GM19025 (cell line): ENCODE data around the gene HACD2.

Source experiments
- ATAC-seq: cut with Tn5 transposase; IDR thresholded peaks from one replicate; pipeline ENCODE4 v1.9.1; 2021; ENCODE audit warnings: mild to moderate bottlenecking, low read depth, moderate library complexity; ENCODE audit not compliant: unreplicated experiment

Gene HACD2

DNA sequence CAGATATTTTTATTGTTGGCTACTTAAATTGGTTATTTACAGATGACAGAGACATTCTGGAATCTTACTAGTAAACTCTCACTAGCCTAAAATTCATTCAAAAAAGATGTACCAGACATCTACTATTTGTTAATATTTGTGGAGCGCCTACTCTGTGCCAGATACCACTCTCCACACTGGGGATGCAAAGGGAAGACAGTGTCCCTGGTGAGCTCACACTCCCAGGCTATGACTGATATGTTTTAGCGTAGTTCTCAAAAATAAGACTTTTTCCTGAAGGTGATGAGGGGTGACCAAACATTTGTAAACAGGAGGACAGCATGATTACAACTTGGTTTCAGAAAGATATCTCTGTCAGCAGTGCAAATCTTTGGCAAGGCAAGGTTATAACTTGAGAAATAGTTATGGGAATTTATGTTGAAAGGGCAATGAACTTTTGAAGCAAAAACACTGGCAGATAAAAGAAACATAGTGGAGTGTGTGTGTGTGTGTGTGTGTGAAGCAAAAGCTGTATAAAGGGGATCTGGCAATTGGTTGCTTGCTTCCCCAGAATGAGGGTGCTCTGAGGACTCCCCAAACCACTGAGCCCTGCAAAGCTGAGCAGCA, 51.2 kb downstream of the HACD2 start:
- ATAC-seq = no peak

DNA sequence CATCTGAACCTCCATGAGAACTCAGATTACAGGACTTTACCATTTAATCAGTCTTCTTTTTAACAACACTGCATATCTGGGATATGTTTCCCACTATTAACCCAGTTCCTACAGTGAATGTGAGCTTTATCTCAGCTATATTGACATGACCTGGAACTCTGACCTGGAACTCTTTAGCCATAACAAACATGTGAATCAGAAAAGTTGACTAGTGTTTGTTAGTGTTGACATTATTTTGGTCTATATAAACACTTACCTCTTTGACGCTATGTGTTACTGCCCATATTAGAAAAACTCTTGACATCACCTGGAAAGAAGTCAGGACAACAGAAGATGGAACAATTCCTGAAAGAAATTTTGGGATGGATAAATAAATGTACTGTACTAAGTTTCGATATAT, 56.7 kb downstream of the HACD2 start:
- no peak for ATAC-seq

- no peak for ATAC-seq
Observed at GRCh38 chr3:123527046-123527445, 57.8 kb downstream of the HACD2 start.

- no peak for ATAC-seq
Observed at GRCh38 chr3:123526474-123526873, 58.4 kb downstream of the HACD2 start.

GRCh38 chr3:123525433-123525832, 59.4 kb downstream of the HACD2 start:
- no peak for ATAC-seq

DNA sequence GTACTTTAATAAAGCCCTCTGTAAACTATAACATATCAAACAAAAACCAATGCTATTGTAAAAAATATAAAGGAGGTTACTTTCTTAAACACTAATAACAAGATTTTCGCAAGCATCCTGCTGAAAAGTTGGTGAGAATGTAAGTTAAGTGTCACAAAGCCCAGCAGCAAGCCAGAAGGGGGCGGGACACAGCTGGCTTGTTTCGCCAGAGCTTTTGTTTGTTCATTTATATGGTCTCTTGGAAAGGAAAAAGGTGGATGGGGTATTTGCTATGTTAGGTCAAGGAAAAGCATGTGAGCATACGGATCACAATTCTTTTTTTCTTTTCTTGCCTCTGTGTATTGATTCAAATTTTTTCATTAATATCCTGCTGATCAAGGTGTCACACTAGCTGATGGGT, 59.9 kb downstream of the HACD2 start:
- no peak for ATAC-seq

DNA sequence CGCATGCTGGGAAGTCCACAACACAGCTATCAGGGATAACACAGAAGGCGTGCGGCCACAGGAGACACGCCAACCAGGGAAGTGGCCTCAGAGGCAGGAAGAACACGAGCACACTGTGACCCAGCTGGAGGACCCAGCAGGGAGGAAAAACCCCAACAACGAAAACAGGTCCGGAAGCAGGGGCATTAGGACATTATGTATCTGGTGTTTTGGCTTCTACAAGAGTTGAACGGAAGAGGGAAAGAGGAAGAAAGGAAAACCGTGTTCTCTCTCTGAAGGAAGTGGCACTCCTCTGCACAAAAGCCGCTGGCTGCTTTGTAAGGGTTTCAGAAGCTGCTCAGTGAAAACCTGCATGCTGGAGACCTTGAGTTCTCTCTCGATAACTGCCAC, 61.8 kb downstream of the HACD2 start:
- ATAC-seq = no peak

GRCh38 chr3:123522320-123523022, 62.4 kb downstream of the HACD2 start:
- ATAC-seq = no peak

DNA sequence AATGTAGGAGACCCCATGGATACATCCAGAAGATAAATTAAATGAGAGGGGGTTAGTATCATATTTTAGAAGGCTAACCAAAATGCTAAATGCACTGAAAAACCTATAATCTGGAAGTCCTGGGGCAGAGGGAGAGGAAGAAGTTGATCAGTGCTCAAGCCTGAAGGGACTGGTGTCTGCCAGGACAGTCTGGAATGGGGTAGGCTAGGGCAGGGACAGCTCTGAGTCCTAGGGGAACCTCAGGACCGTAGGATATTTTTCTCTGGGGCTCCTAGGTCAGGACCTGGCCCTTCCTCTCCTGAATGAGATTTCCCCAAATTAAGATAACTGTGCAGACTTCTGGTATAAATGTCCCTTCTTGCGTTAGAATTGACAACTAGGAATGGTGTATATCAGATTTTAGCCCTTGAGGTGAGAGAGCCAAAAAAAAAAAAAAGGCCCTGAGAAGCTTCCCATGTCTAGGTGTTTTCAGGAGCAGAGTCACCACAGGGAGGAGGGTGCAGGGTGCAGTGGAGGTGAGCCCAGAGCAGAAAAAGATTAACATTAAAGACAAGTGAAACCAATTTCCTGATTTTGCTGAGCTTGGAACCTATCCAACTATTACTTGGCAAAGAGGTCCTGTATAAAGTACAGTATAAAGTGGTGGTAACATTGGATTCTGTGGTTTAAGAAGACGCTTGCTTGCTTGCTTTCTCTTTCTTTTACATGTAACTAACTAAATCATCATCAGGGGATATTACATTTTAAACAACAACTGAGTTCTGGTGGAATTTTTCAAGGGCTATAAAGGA, 63.5 kb downstream of the HACD2 start:
- ATAC-seq = no peak

DNA sequence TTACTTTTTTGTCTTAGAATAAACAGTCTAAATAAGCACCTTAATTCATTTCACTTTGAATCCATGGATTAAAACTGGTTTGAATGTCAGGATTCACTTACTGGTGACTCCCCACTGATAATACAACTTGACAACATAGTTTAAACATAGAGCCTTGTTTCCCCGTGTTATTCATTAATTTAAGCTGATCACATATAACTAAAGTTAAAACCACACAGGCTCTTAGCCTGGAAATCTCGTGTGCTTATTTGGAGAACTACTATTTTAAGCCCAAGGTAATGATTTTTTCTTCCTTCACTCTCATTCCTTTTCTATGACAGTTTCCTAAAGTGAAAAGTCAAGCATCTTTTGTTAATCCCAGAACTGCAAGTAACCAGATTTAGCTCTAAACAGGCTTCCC, 64.2 kb downstream of the HACD2 start:
- ATAC-seq = no peak

DNA sequence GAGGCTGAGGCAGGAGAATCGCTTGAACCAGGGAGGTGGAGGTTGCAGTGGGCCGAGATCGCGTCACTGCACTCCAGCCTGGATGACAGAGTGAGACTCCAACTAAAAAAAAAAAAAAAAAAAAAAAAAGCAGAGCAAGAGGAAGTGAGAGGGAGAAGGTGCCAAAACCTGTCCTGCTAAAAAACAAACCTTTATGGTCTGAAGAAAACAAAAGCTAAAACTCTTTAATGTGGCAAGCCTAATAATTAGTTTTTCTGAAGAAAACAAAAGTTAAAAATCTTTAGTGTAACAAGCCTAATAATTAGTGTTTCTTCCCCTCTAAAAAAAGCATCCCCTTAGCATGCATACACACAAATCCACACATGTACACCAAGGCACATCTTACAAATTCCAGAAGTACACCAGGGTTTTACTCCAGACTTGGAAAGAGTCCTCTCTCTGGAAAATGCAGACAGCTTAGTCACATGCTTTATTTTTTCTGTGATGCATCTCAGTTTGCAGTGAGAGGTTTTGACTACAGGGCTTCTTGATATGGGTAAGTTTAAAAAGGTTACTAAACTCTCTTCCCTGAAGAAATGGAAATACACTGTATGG, 65.9 kb downstream of the HACD2 start:
- ATAC-seq = no peak

- ATAC-seq = no peak
Observed at GRCh38 chr3:123511726-123512125, 73.1 kb downstream of the HACD2 start.

- ATAC-seq = no peak
Observed at GRCh38 chr3:123511084-123511483, 73.8 kb downstream of the HACD2 start.

DNA sequence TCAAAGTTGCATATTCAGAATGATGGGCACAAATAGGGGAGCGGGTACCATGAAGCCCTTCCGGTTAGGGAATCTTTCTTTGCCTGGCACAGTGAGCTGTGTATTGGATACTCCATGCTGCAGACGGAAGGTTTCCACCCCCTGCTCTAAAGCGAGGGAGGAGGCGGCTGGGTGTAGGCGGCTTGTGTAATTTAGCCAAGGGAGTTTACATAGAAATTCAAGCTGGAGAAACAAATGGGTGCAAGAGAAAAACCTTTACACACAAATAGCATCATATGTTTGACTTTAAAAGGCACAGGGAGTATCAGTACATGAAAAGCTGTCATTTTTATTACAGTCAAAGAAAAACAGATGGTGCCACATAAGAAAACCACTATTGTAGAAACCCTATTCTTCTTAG, 76.7 kb downstream of the HACD2 start:
- ATAC-seq = no peak

DNA sequence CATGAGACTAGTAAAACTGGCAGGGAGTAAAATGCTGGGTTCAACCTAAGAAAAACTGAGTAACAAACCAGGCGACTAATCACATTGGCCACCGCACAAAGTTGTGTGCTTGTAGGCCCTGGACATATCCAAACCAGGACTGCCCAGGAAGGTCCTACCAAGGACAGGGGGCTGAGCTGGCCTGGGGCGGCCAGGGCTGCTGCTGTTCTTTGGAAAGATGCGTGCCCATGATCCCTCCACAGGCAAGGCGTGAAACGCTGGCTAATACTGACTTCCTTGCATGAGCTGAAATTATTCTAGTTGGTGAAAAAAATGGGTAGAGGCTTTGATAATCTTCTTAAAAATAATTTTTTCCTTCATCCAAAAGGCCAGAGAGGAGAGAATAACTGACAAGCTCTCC, 79.0 kb downstream of the HACD2 start:
- no peak for ATAC-seq

GRCh38 chr3:123503203-123503602, 81.7 kb downstream of the HACD2 start:
- ATAC-seq = no peak

DNA sequence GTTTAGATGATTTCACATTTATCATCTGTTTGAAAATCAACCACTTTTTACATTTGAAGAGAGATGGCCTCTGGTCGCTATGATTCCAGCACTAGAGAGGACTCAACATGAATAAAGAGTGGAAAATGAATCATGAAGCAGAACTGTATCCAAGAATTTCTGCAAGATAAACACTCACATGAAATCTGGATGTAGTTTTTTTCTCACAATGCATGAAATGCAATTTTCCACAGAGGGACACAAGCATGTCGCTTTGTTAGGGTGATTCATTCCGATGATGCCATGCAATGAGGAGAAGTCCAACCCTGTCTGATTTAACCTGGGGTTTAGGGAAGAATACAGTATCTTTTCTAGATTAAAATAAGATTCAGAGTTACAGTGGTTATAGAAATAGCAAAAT, 85.5 kb downstream of the HACD2 start:
- no peak for ATAC-seq

DNA sequence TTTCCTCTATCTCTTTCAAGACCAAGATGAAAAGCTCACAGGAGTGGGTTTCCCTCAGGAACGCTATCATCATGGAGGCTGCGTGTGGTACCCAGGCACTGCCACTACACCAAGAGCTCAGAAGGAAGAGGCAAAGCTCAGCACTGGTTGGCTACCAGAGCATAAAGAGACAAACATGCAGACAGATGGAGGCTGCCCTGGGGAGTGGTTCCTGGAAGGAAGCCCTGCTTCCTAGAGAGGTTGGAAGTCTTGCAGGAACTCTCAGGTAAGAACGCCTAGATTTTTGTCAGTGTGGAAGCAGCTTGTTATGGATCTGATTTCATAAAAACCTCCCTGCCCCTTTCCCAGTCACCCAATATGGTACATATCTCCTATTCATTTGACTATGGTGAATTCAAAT, 86.1 kb downstream of the HACD2 start:
- no peak for ATAC-seq

DNA sequence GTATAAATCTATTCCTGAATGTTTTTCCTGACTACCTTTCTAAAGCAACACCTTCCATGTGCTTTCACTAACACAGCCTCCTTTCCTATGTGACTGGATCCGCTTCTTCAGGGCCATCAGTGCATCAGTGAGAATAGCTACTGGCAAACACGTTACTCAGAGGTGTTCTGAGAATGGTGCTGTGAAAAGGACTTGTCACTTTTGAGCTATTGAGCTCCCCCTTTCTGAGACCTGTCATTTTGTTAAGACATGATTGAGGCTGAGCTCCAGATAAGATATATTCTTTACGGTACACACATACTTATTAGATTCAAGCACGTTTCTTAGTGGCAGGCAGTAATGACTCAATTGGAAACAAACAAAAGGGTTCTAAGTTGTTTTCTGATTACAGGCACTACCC, 90.9 kb downstream of the HACD2 start:
- no peak for ATAC-seq

- no peak for ATAC-seq
Observed at GRCh38 chr3:123491966-123492587, 92.8 kb downstream of the HACD2 start.

DNA sequence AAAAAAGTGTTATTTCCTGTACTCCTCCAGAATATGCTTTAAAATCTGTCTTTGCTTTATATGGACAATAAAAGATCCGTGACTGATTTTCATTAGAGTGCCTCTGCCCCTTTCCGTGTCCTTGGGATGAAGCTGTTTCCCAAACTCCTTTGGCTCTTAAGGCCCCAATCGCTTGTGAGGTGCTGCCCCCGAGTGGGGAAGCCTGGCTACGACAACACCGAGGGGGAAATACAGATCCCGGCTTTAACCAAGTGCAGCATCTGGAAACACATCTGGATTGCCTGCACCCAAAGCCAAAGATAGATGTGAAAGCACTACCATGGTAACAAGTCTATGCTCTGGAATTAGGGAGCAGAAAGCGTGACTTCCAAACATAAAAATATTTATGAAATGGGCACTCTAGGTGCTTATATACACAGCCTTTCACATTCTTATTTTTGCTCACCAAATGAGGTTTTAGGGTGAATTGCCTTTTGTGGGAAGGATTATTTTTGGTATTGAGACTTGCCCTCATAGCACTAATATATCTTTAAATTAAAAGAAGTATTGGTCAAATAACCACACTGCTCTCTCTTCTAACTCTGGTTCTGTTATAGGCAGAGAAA, 95.4 kb downstream of the HACD2 start:
- no peak for ATAC-seq
